ENCODE results near the gene ZNRF1. TPM values are rescaled to one million over a fixed set of nuclear protein-coding genes. Genes with fewer than 3 reads are reported as not detected.

Gene ZNRF1
- total and polyA plus RNA-seq, 2 of the 4 experiments (the other 2 are of a cell fraction), result 8.2 to 20.7 TPM

DNA sequence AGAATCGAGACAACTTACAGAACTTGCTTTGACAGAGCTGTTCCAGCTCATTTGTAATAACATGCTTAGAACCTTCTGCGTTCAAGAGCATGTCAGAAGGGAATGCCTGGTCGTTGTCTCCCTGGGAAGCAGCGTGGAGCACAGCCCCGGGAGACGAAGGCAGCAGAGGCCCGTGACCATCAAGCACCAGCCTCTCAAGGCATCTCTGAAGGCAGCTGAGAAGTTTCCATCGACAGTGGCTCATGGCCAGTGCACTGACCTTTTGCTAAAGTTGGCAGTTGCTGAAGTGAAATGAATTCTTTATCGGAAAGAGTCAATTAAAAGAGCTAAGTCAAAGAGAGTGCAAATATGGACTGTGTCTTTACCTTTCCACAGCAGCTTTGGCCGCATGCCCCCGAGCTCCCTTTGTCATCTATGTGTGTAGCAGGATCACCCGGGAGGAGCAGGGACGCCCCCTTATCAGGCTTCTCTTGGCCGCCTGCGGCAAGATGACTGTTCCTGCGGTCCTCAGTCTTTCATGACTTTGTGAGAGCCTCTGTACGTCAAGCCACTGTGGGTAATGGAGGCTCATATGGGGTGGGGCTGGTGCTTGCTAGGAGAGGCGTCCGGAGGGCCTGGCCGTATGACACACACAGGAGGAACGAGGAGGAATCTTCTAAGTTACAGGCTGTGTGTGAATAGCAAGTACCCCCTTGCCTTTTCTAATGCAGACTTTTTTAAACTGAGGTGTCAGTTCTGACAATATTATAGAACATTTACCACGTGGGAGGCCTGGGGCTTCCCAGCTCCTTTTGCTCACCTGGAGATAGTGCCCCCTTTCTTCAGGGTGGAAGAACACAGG, 63.5 kb downstream of the ZNRF1 start (continued):
- TF ChIP-seq, protein P1, sequence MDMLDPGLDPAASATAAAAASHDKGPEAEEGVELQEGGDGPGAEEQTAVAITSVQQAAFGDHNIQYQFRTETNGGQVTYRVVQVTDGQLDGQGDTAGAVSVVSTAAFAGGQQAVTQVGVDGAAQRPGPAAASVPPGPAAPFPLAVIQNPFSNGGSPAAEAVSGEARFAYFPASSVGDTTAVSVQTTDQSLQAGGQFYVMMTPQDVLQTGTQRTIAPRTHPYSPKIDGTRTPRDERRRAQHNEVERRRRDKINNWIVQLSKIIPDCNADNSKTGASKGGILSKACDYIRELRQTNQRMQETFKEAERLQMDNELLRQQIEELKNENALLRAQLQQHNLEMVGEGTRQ (IDR thresholded peaks at IDR 0.05; ENCODE audit: low read depth, low read length), result no peak

DNA sequence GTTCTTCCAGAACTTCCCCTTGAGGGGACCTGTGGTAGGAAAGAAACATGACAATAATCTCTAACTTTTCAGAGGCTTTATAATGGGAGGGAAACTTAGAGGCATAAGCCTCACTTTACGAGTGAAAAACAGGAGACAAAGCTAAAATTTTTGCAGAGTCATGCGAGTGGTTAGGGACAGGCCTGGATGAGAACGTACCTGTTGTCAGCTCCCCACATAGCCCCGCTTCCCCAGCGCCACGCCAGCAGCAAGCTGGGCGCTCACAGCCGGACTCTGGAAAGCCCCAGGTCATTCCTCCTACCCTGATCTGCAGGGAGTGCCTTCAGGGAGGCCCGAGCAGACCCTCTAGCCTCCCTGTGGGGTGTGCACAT, 64.1 kb downstream of the ZNRF1 start:
- no peak overlapping the region for H3K18ac ChIP-seq (ENCODE audit: low read depth, low read length)
- in situ Hi-C loops (cut with MboI; ENCODE audit: low sequenced_read_pairs), result no loop called here
- no peak overlapping the region for H3K4me3 ChIP-seq (ENCODE audit: insufficient read depth, low read depth, low read length)
- H3K4me2 ChIP-seq (ENCODE audit: low read depth, low read length), result no peak overlapping the region
- H2AK5ac ChIP-seq (ENCODE audit: low read depth, low read length), result no peak overlapping the region
- POLR2A ChIA-PET (ENCODE audit: unreplicated experiment), result no interaction called here
- BruUV-seq (replicated peaks), result no TSS peak
- H3K79me1 ChIP-seq (ENCODE audit: low read depth in 1 of 2, low read length in 2 of 2), result peaks cover 44 to 68% of the 10 kb centered on the region in 2 experiments
- H3K27me3 ChIP-seq (ENCODE audit: control insufficient read depth, insufficient read depth, low read length), result no peaks in the 10 kb centered on the region
- no peak overlapping the region for H3K9ac ChIP-seq (ENCODE audit: low read depth, low read length)
- TF ChIP-seq CEBPB (IDR thresholded peaks at IDR 0.05; ENCODE audit: low read depth, low read length), result no peak
- no peak for TF ChIP-seq RAD21 (IDR thresholded peaks at IDR 0.05; ENCODE audit: low read length)
- peak; percentile 56; the same call in 1 of the 2 replicates for TF ChIP-seq NFE2L2 (IDR thresholded peaks at IDR 0.05; ENCODE audit: low read depth, low read length)
- no peak for TF ChIP-seq BHLHE40 (IDR thresholded peaks at IDR 0.05; ENCODE audit: low read depth, low read length)
- TF ChIP-seq POLR2A (IDR thresholded peaks at IDR 0.05; ENCODE audit: low read depth, low read length), result no peak
- TF ChIP-seq, protein P1 (IDR thresholded peaks at IDR 0.05; ENCODE audit: low read depth, low read length), result no peak
- H2BK20ac ChIP-seq (ENCODE audit: low read depth, low read length), result no peak overlapping the region
- DNase-seq, result no peak
- no peak overlapping the region for H2AFZ ChIP-seq (replicated peaks; ENCODE audit: low read length, poor library complexity)
- no peaks in the 10 kb centered on the region for H3K36me3 ChIP-seq (ENCODE audit: control insufficient read depth, insufficient read depth, low read length)
- no peak overlapping the region for H3K27ac ChIP-seq (ENCODE audit: insufficient read depth, low read length)
- no peak overlapping the region for H4K91ac ChIP-seq (ENCODE audit: insufficient read depth, low read depth, low read length)
- peak overlapping the region in 1 of 2 experiments; percentile 54; a peak in 1 of 4 replicates for H4K8ac ChIP-seq (ENCODE audit: low read depth in 2 of 2, low read length in 2 of 2)
- peaks cover 42% of the 10 kb centered on the region for H4K20me1 ChIP-seq (ENCODE audit: insufficient read depth, low read length)
- H2BK15ac ChIP-seq (ENCODE audit: low read depth, low read length), result no peak overlapping the region
- WGBS, 2 experiments (ENCODE audit: extremely low coverage in 2 of 2, insufficient read length in 1 of 2), result 93% methylated on average over 2 of the region's 9 CpGs; no CpG with 5 or more reads in 1 of the 2 experiments
- dilution Hi-C loops (cut with HindIII; ENCODE audit: low sequenced_read_pairs, unreplicated experiment), result no loop called here
- H3K4me1 ChIP-seq (ENCODE audit: control insufficient read depth, insufficient read depth, low read length), result peaks cover 13% of the 10 kb centered on the region
- H4K5ac ChIP-seq (ENCODE audit: low read depth, low read length), result no peak overlapping the region
- H2BK120ac ChIP-seq (ENCODE audit: low read depth, low read length), result no peak overlapping the region
- CTCF ChIA-PET, result interaction anchor here (0.7 kb wide), 1 partner anchor 18 kb away, joined by 3 read pairs; no protein-coding TSS in a partner anchor
- intact Hi-C loops (cut with micrococcal nuclease), result no loop called here
- H3K9me3 ChIP-seq (ENCODE audit: control insufficient read depth, insufficient read depth, low read length), result peaks cover 3% of the 10 kb centered on the region; the same call in 1 of the 2 replicates
- no peak overlapping the region for H3K56ac ChIP-seq (ENCODE audit: extremely low read depth, insufficient read depth, low read length)
- peak overlapping the region; percentile 27 for H2BK5ac ChIP-seq (ENCODE audit: low read depth, low read length, poor library complexity, severe bottlenecking)
- ATAC-seq (ENCODE audit: low read depth), result no peak
- no peak overlapping the region for H3K23ac ChIP-seq (ENCODE audit: low read depth, low read length)
- H2AK9ac ChIP-seq (replicated peaks; ENCODE audit: low read depth, low read length, poor library complexity), result peak overlapping the region; percentile 21
- H3K4ac ChIP-seq (ENCODE audit: low read depth, low read length), result no peak overlapping the region
- H3K14ac ChIP-seq (replicated peaks; ENCODE audit: low read depth, low read length), result no peak overlapping the region
- H3K9me1 ChIP-seq (ENCODE audit: insufficient read depth, low read length), result peaks cover 10% of the 10 kb centered on the region
